PC-3 (cell line): ENCODE results near the gene MOB1A. TPM values are rescaled to one million over a fixed set of nuclear protein-coding genes. Genes with fewer than 3 reads are reported as not detected.
"Not testable (repeated sequence)": the region's sequence is repeated elsewhere in the genome, so short reads cannot be mapped to it uniquely, and the experiment has no call there.

Source experiments
- ATAC-seq: fragments of 200-7000 bp; cut with Tn5 transposase; 2 replicates; pipeline ENCODE4 v1.9.1; 2020; ENCODE audit warnings: mild to moderate bottlenecking, moderate library complexity
- BruUV-seq: library from RNA; stranded (reverse); fragments of 400-500 nt; replicated peaks from 2 replicates; lab custom pipeline; 2021; lab: Mats Ljungman, UMichigan
- CTCF ChIA-PET: fragments of 300-600 bp; sonication (Branson Sonifier 250); formaldehyde crosslinking; loops from one replicate; lab custom pipeline; 2022; ENCODE audit warnings: antibody characterized with exemption; lab: Charles Lee
- POLR2A ChIA-PET: fragments of 300-600 bp; sonication (Branson Sonifier 250); formaldehyde crosslinking; loops from one replicate; lab custom pipeline; 2022; ENCODE audit warnings: antibody characterized with exemption; ENCODE audit not compliant: unreplicated experiment; lab: Charles Lee
- DNase-seq: peaks from one replicate; pipeline ENCODE4 v3.0.0-alpha.2; 2015
- H2AFZ ChIP-seq: fragments of 300-600 bp; sonication (generic); 2 replicates; pipeline ENCODE4 v1.6.0; 2016; ENCODE audit warnings: antibody characterized with exemption, low read length
- H3F3A ChIP-seq: fragments of 300-600 bp; sonication (generic); one replicate; pipeline ENCODE4 v1.6.0; 2017; ENCODE audit warnings: antibody characterized with exemption, low read length, control low read depth, mild to moderate bottlenecking; ENCODE audit not compliant: unreplicated experiment
- H3K27ac ChIP-seq: fragments of 300-600 bp; sonication (generic); 2 replicates; pipeline ENCODE4 v1.5.1; 2016; ENCODE audit warnings: mild to moderate bottlenecking, low read length
- H3K27me3 ChIP-seq: fragments of 300-600 bp; sonication (generic); 2 replicates; pipeline ENCODE4 v1.6.1; 2016; ENCODE audit warnings: low read length, mixed read lengths
- H3K36me3 ChIP-seq: fragments of 300-600 bp; sonication (generic); 2 replicates; pipeline ENCODE4 v1.6.1; 2016; ENCODE audit warnings: low read depth, mixed run types, low read length, mixed read lengths
- H3K4me1 ChIP-seq: fragments of 300-600 bp; sonication (generic); 2 replicates; pipeline ENCODE4 v1.5.1; 2016; ENCODE audit warnings: low read length; ENCODE audit not compliant: insufficient read depth
- H3K4me2 ChIP-seq: fragments of 300-600 bp; sonication (generic); 2 replicates; pipeline ENCODE4 v1.6.0; 2016; ENCODE audit warnings: low read length
- H3K4me3 ChIP-seq: fragments of 300-600 bp; sonication (generic); 2 replicates; pipeline ENCODE4 v1.5.1; 2016; ENCODE audit warnings: mild to moderate bottlenecking, low read length, mixed read lengths
- H3K79me2 ChIP-seq: fragments of 300-600 bp; sonication (generic); 2 replicates; pipeline ENCODE4 v1.6.1; 2017; ENCODE audit warnings: low read length, mixed read lengths
- H3K9ac ChIP-seq: fragments of 300-600 bp; sonication (generic); 2 replicates; pipeline ENCODE4 v1.6.0; 2016; ENCODE audit warnings: mild to moderate bottlenecking, low read length
- H3K9me2 ChIP-seq: fragments of 300-600 bp; sonication (generic); replicated peaks from 2 replicates; pipeline ENCODE4 v1.6.1; 2016; ENCODE audit warnings: mixed run types, low read length, mixed read lengths
- H3K9me3 ChIP-seq: fragments of 300-600 bp; sonication (generic); 2 replicates; pipeline ENCODE4 v1.6.1; 2016; ENCODE audit warnings: low read length, mixed read lengths
- H4K20me1 ChIP-seq: fragments of 300-600 bp; sonication (generic); 2 replicates; pipeline ENCODE4 v1.6.1; 2016; ENCODE audit warnings: low read length, mixed read lengths
- CTCF ChIP-seq: fragments of 300-600 bp; sonication (generic); conservative IDR thresholded peaks from 2 replicates; pipeline ENCODE4 v1.5.1; 2017; ENCODE audit warnings: antibody characterized with exemption, low read depth, mild to moderate bottlenecking, low read length
- EZH2 ChIP-seq: fragments of 300-600 bp; sonication (generic); IDR thresholded peaks from one replicate; pipeline ENCODE4 v1.6.1; 2017; ENCODE audit warnings: antibody characterized with exemption, mild to moderate bottlenecking, low read length; ENCODE audit not compliant: unreplicated experiment
- EZH2phosphoT487 ChIP-seq: fragments of 300-600 bp; sonication (generic); IDR thresholded peaks from 2 replicates; pipeline ENCODE4 v1.6.1; 2018; ENCODE audit warnings: mild to moderate bottlenecking, antibody characterized with exemption, low read length, borderline replicate concordance
- intact Hi-C: fragments of 100-400 bp; cut with micrococcal nuclease; formaldehyde crosslinking; loops from 2 replicates; pipeline ENCODE4 v1.9.0; 2023
- total RNA-seq: library from RNA; depleted of rRNA; stranded (reverse); fragments of >200 nt; gene quantifications from 2 replicates; pipeline ENCODE4 v1.2.3, GENCODE V29; 2014

MOB1A gene
- total RNA-seq, 1 experiment from 2014 or later: 69.8 TPM

GRCh38 chr2:74188696-74189095 is 10.0 kb upstream of the MOB1A start:
- DNase-seq (no peak), ATAC-seq (no peak)
- no peaks in the 10 kb centered on the region for H3F3A ChIP-seq
- no peaks in the 10 kb centered on the region for H4K20me1 ChIP-seq
- H3K79me2 ChIP-seq: no peaks in the 10 kb centered on the region
- H2AFZ ChIP-seq: no peak overlapping the region
- BruUV-seq: no TSS peak
- no peaks in the 10 kb centered on the region for H3K9me3 ChIP-seq
- intact Hi-C loops: no loop called here
- H3K27ac ChIP-seq: no peak overlapping the region
- ChIA-PET POLR2A (no interaction called here), CTCF (no interaction called here)
- no peak overlapping the region for H3K4me3 ChIP-seq
- H3K4me2 ChIP-seq: no peak overlapping the region
- no peak overlapping the region for H3K9ac ChIP-seq
- H3K27me3 ChIP-seq: no peaks in the 10 kb centered on the region
- H3K4me1 ChIP-seq: no peaks in the 10 kb centered on the region
- no peaks in the 10 kb centered on the region for H3K36me3 ChIP-seq
- no peaks in the 10 kb centered on the region for H3K9me2 ChIP-seq
- no peak for TF ChIP-seq EZH2phosphoT487
- TF ChIP-seq CTCF: no peak
- TF ChIP-seq EZH2: no peak

- CTCF ChIA-PET: no interaction called here
- no TSS peak for BruUV-seq
- TF ChIP-seq EZH2phosphoT487 (no peak), EZH2 (no peak), CTCF (no peak)
- Histone ChIP-seq H3K9ac (no peak overlapping the region), H3K4me1 (no peaks in the 10 kb centered on the region), H3K27ac (no peak overlapping the region), H3K9me3 (no peaks in the 10 kb centered on the region), H2AFZ (no peak overlapping the region), H3K79me2 (no peaks in the 10 kb centered on the region), H3K27me3 (no peaks in the 10 kb centered on the region), H3K4me2 (no peak overlapping the region), H3K9me2 (no peaks in the 10 kb centered on the region), H3K36me3 (no peaks in the 10 kb centered on the region), H3F3A (no peaks in the 10 kb centered on the region), H4K20me1 (no peaks in the 10 kb centered on the region), H3K4me3 (no peak overlapping the region)
- ATAC-seq (no peak), DNase-seq (peak; percentile 26)
- intact Hi-C loops: no loop called here
- POLR2A ChIA-PET: no interaction called here
Measured at GRCh38 chr2:74188018-74188601, 9.4 kb upstream of the MOB1A start.

- ATAC-seq, H3K4me1 ChIP-seq, H3K9ac ChIP-seq, H3K27me3 ChIP-seq, H4K20me1 ChIP-seq, BruUV-seq, H3K79me2 ChIP-seq, H3F3A ChIP-seq, CTCF ChIA-PET, H3K9me3 ChIP-seq, H2AFZ ChIP-seq, POLR2A ChIA-PET, DNase-seq, intact Hi-C loops, H3K4me2 ChIP-seq, H3K4me3 ChIP-seq, H3K27ac ChIP-seq, H3K9me2 ChIP-seq, H3K36me3 ChIP-seq: not testable (repeated sequence)
Measured at GRCh38 chr2:74186706-74187105, 8.0 kb upstream of the MOB1A start.
